NAMALWA (cell line): Measurements from ENCODE around the gene EIF2B2.
"Not testable (repeated sequence)": the region's sequence is repeated elsewhere in the genome, so short reads cannot be mapped to it uniquely, and the experiment has no call there.

Experiments
- DNase-seq: peaks from one replicate; pipeline ENCODE4 v3.0.0-alpha.2; 2015; ENCODE audit warnings: low spot score

Gene EIF2B2

GRCh38 chr14:74974364-74975058, 28.2 kb upstream of the EIF2B2 start:
- DNase-seq, result no peak

DNA sequence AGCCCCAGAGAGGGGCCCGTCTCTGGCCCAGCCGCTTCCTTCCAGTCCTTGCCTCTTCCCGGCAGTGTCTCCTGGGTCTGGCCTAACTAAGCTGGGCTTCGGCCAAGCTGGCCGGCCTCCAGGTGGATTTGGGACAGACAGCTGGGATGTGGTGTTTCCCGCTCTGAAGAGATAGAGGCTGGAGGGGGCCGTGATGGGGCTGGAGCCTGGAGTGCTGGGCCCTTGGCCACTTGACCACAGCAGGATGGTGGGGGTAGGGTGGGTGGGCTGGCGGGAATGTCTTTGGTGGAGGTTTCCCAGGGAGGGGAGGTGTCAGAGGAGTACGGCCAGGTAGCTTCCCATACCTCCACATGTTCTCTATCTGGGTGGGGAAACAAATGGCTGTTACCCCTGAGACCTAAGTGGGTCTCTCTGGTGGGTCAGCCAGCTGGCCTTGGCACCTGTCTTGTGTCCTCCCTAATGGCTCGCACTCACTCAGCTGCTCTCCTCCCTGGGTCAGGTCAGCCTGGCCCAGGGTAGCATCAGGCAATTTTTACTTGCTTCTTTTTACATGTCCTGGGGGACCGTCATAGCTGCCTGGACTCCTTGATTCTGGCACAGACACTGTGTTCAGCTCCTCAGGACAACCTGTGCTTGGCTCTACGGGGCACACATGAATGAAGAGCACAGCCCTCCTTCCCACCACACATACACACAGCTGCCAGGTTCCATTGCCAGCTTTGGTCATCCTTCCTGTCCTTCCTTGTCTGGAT, 27.5 kb upstream of the EIF2B2 start:
- DNase-seq, result no peak

- no peak for DNase-seq
Measured at GRCh38 chr14:74976264-74977113, 26.2 kb upstream of the EIF2B2 start.

DNA sequence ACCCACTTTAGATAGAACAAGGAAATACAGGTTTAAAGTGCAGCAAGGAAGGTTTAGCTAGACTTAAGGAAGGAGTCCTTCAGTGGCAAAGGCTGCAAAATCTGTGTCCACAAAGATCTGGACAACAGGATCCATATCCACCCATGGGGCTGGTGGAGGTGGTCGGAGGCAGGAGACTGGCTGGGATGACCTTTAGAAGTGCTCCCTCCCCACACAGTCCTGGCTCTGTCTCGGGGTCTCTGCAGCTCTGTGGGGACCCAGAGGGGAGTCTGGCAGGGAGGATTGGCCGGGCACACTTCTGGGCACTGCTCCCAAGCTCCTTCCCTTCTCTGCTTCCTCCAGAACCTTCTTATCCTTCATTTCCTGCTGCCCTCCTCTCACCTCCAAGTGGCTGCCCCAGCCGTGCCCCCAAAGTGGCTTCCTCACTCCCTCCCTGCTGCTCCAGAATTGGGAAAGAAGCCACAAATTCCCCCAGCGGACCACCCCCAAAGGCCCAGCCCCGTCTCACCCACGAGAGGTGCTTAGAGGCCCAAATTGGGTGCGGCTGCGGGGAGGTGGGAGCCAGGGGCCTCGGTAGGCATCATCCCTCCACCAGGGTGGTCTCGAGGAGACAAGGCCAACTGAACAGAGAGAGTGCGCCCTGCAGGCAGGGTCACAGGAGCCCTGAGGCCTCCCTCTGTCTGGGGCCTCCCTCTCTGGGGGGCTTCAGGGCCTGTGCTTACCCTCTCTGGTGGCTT, 25.4 kb upstream of the EIF2B2 start:
- DNase-seq, result no peak

- DNase-seq, result no peak
Measured at GRCh38 chr14:74977901-74978385, 24.8 kb upstream of the EIF2B2 start.

DNA sequence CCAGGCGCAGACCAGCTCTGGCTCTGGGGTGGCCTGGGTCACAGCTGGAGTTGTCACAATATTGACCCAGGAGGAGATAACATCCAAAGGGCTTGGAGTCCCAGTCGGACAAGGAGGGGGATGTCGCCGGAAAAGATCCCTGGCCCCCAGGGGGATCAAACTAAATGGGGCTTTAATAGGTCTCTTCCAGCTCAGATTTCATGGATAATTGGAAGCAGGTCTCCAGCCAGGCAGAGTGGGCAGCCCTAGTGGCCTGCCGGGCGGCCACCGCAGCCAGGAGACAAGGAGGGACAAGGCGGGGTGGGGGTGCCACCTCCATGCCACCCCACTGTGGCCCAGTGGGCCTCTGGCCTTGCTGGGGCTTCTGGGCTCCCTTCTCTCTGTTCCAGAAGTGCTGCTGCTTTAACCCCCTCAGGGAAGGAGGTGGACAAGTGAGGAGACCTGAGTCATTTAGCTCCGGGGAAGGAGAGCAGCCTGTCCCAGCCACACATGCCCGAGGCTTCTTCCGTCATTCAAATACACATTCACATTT, 24.2 kb upstream of the EIF2B2 start:
- no peak for DNase-seq

DNA sequence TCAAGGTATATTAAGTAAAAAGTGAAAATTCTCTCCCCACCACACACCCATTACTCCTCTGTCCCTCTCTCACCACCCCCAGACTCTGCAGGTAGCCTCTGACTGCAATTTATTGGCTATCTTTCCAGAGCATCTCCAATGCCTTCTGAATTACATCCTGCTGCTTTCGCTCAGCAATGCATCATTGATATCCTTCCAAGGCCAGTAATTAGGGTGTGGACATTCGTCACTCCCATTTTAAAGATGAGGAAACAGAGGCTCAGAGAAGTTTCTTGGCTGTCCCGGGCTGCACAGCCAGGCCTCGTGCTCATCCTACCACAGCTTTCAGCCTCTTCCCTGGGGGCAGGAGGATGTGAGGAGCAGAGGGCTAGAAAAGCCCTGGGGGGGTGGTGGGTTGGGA, 23.7 kb upstream of the EIF2B2 start:
- no peak for DNase-seq

- peak; percentile 5 for DNase-seq
Measured at GRCh38 chr14:74979442-74980397, 23.0 kb upstream of the EIF2B2 start.

GRCh38 chr14:74980398-74980730, 22.4 kb upstream of the EIF2B2 start:
- DNase-seq, result no peak

GRCh38 chr14:74980731-74981461, 21.8 kb upstream of the EIF2B2 start:
- no peak for DNase-seq

- DNase-seq, result no peak
Measured at GRCh38 chr14:74981462-74981782, 21.3 kb upstream of the EIF2B2 start.

DNA sequence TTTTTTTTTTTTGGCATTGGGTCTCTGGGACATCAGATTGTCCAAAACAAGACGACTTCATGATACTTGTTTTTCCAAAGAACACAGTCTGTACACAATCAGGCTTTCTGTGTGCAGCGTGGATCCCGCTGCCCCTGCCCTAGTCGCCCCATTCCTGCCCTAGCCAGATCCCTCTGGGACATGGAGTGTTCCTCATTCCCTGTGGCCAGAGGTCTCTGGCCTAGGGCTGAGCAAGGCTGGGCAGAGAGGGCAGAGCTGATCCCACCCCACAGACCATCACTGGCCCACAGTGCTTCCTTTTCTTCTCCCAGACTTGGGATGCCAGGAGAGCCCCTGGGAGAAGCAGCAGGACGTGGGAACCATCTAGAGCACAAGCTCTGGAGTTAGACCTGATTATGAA, 20.9 kb upstream of the EIF2B2 start:
- no peak for DNase-seq

- no peak for DNase-seq
Measured at GRCh38 chr14:74982661-74983060, 20.1 kb upstream of the EIF2B2 start.

GRCh38 chr14:74983343-74983742, 19.4 kb upstream of the EIF2B2 start:
- no peak for DNase-seq

GRCh38 chr14:74984236-74985027, 18.3 kb upstream of the EIF2B2 start:
- DNase-seq, result no peak

DNA sequence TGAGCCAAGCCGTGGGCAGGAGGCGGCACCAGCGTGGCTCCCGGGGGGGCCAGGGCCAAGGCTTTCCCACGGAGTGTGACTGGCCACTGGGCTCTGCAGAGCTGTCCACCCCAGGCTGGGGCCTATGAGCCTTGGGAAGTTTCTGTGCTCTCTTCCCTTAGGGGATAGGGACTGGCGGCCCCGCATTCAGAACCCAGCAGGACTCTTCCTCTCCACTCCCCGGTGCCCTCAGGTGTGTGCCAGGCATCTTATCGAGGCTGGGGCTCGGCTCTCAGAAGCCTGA, 17.8 kb upstream of the EIF2B2 start:
- DNase-seq, result no peak

DNA sequence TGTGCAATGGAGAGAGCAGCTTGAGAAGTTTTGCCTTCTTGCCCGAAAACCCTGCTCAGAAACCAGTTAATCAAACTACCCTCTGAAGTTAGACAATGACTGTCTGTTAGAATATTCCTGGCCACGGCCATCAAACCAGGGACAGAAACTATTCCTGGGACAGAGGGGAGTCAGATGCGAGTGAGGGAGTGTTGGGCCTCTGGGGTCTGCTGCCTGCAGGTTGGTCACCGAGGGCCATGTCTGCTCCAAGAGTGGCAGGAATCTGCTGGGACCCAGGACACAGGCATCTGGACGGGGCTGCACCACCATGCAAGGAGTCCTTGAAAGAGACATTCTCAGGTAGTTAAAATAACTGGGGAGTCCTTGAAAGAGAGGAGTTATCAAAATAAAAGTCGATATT, 16.9 kb upstream of the EIF2B2 start:
- DNase-seq, result no peak

DNA sequence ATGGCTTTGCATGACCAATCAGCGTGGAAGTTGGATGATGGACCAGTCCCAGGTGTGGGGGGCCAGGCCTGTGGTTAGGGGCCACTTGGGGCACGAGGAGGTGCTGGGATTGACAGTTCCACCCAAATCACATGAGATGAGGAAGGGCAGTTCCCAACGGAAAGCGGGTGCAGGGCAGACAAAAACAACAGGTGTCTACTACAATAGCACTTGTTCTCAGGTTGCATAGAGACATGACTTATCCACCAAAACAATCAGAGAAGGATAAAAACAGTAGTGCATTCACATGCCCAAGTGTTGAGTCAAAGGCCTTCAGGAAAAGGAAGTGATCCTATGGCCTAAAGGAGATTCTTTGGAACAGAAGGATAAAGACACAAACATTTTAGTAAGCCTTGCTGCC, 14.6 kb upstream of the EIF2B2 start:
- no peak for DNase-seq

GRCh38 chr14:74988993-74989392, 13.7 kb upstream of the EIF2B2 start:
- no peak for DNase-seq

DNA sequence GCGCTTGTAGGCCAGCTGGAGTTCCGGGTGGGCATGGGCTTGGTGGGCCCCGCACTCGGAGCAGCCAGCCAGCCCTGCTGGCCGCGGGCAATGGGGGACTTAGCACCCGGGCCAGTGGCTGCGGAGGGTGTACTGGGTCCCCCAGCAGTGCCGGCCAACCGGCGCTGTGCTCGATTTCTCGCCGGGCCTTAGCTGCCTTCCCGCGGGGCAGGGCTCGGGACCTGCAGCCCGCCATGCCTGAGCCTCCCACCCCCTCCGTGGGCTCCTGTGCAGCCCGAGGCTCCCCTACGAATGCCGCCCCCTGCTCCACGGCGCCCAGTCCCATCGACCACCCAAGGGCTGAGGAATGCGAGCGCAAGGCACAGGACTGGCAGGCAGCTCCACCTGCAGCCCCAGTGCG, 8.5 kb upstream of the EIF2B2 start:
- DNase-seq, result not testable (repeated sequence)
